AG09309 (cell line): ENCODE measurements around the gene ITGA11.

ENCODE experiments used
- DNase-seq: peaks from one replicate; pipeline ENCODE4 v3.0.0-alpha.2; 2010; ENCODE audit warnings: low read depth
- H3K4me3 ChIP-seq: 2 replicates; pipeline ENCODE4 v1.5.1; 2011; ENCODE audit warnings: mild to moderate bottlenecking, low read depth, low read length, moderate library complexity; ENCODE audit not compliant: control insufficient read depth
- CTCF ChIP-seq: IDR thresholded peaks from 2 replicates; pipeline ENCODE4 v1.5.1; 2011; ENCODE audit warnings: mild to moderate bottlenecking, low read depth, low read length, inconsistent platforms; ENCODE audit not compliant: insufficient read depth, control insufficient read depth; ENCODE audit errors: missing control alignments

Gene ITGA11

DNA sequence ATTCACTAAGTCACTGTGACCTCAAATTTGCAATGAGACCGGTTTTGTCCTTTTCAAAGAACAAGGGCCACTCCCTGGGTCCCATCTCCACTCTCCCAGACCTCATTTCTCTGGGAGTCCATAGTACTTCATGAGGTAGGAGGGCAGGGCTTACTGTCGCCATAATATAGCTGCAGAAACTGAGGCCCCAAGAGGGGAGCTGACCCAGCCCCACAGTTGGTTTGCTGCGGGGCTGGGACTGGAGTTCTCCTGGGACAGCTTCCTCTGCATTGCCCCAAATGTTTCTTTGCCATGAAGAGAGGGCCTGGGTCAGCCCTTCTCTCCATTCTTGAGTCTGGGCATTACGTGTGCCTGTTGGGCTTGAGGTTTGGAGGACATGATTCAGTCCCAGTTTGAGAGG lies 60.1 kb downstream of the ITGA11 start:
- TF ChIP-seq CTCF, result no peak
- no peak for DNase-seq
- no peak overlapping the region for H3K4me3 ChIP-seq

GRCh38 chr15:68371160-68371559 lies 60.8 kb downstream of the ITGA11 start:
- no peak overlapping the region for H3K4me3 ChIP-seq
- no peak for TF ChIP-seq CTCF
- no peak for DNase-seq

DNA sequence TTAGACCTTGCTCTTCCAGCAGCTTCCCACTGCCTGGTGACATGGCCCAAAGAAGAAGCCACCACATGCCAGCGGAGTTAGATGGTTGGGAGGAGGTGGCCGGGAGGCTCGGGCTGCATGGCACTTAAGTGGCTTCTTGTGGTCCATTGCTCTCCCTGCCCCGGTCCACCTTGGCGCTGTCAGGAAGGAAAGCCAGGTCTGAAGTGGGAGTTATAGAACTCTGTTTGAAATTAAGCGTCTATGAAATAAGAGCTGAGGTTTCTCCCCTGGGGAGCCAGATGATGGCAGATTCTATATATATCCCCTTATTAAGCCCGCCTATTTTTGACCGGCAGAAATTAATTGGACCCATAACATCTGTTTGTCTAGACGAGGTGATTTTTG lies 61.2 kb downstream of the ITGA11 start:
- no peak for TF ChIP-seq CTCF
- H3K4me3 ChIP-seq, result no peak overlapping the region
- DNase-seq, result no peak

DNA sequence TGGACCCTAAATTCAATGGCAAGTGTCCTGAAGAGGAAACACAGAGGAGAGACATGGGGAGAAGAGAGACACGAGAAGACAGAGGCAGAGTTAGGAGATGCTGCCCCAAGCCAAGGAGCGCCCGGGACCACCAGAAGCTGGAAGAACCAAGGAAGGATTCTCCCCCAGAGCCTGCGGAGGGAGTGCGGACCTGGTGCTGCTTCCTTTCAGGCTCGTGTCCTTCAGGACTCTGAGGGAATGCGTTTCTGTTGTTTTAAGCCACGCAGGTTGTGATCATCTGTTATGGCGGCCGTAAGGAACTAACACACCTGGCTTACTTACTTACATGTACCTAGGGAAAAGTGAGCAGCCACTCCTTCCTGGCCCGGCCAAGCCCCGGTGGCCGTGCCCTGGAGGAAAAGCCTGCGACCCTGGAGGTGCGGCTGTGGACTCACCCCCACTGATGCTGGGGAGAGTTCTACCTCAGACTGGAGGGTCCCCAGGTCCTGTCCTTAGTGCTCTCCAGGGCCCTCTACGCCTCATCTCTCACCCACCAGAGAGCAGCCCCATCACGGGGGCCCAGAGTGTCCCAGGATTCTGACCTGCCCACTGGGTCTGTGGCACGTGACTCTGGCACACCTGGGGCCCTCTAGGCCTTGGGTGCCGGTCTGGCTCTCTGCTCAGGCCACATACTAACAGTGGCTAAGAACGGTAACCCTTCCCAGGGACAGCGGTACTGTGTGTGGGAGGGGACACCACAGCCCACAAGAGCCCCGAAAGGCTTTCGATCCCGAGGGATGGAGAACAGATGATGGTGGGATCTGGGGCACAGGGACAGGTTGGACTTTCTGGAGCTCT lies 61.8 kb downstream of the ITGA11 start:
- DNase-seq, result no peak
- no peak overlapping the region for H3K4me3 ChIP-seq
- no peak for TF ChIP-seq CTCF

DNA sequence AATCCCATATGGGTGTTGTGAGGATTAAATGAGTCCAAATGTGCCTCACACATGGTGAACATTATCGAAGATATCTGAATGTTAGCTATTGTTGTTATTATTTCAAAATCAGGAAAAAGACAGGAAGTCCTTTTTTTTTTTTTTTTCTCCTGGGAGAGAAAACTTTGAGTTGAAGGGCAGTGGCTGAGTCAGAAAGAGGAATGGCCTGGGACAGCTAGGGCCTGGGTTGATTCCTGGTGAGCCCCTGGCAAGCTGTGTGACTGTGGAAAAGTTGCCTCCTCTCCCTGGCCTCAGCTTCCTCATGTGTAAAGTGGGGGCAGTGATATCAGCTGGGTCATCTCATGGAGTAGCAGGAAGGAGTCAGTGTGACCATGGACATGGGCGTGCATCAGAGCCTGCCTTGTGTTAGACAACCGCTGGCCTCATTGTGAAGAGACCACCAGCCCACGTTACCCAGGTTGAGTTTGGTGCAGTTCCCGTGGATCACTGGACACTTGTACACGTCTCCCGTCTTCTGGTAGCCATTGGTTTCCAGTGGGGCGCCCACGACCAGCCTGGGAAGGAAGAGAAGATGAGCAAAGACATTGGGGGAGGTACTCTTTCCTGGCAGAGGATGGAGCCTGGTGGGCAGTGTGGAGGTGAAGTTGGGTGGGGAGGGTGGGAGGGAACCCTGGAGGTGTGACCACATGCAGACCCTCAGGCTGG lies 63.1 kb downstream of the ITGA11 start:
- no peak for DNase-seq
- TF ChIP-seq CTCF, result no peak

DNA sequence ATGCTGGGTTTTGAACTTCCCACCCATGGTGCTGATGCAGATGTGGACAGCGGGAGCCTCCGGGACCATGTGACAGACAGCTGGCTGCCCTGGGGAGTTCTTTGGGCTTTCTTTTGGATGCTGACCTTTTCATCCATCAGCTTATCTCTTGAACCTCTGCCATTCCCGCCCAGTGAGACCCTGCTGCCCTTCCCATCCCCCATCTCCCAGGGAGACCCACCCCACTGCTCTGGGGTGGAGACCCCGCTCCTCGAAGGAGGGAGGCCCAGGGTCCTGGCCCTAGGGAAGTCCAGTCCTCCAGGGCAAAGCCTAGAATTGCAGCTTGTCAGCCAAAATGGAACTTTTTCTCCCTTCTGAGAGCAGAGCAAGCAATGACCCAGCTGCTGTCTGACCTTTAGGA lies 64.0 kb downstream of the ITGA11 start:
- TF ChIP-seq CTCF, result no peak
- no peak overlapping the region for H3K4me3 ChIP-seq
- no peak for DNase-seq

More for the DNA sequence above, 63.1 kb downstream of the ITGA11 start:
- H3K4me3 ChIP-seq, result no peak overlapping the region

DNA sequence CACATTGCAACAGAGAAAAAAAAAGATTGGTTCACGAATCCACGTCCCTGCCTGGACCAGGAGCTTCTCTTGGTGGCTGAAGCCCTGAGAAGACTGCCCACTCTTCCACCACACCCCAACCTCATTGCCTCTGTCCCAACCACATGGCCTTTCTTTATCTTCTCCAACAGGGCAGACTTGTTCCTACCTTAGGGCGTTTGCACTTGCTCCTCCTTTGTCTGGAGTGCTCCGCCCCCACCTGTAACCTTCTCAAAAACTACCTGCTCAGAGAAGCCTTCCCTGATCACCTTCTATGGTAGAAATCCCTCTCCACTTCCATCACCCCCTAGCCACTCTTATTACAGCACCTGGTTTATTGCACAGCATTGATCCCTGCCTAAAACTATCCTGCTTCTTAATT lies 64.7 kb downstream of the ITGA11 start:
- no peak overlapping the region for H3K4me3 ChIP-seq
- DNase-seq, result no peak
- no peak for TF ChIP-seq CTCF
